IPS-20b (cell line): ENCODE results near the gene SLC22A5.

Source experiments
- H3K27ac ChIP-seq: one replicate; pipeline ENCODE4 v1.5.1; 2013; ENCODE audit warnings: low read length
- H3K27me3 ChIP-seq: 2 replicates; pipeline ENCODE4 v1.6.1; 2013; ENCODE audit warnings: mild to moderate bottlenecking, low read length, inconsistent platforms; ENCODE audit not compliant: insufficient read depth
- H3K36me3 ChIP-seq: 2 replicates; pipeline ENCODE4 v1.6.1; 2013; ENCODE audit warnings: low read depth, mild to moderate bottlenecking, inconsistent platforms, low read length, moderate library complexity; ENCODE audit not compliant: insufficient read depth
- H3K4me1 ChIP-seq: 2 replicates; pipeline ENCODE4 v1.6.1; 2013; ENCODE audit warnings: mild to moderate bottlenecking, control low read depth, inconsistent platforms, low read length, moderate library complexity; ENCODE audit not compliant: insufficient read depth
- H3K4me3 ChIP-seq: 2 replicates; pipeline ENCODE4 v1.5.1; 2013; ENCODE audit warnings: mild to moderate bottlenecking, low read length, inconsistent platforms
- H3K9ac ChIP-seq: 2 replicates; pipeline ENCODE4 v1.6.1; 2013; ENCODE audit warnings: low read depth, mild to moderate bottlenecking, inconsistent platforms, low read length, moderate library complexity
- H3K9me3 ChIP-seq: 2 replicates; pipeline ENCODE4 v1.6.1; 2013; ENCODE audit warnings: mild to moderate bottlenecking, low read depth, low read length, inconsistent platforms; ENCODE audit not compliant: insufficient read depth

The SLC22A5 gene

GRCh38 chr5:132426525-132427138 lies 57.1 kb downstream of the SLC22A5 start:
- peak overlapping the region; percentile 16; the same call in 1 of the 2 replicates for H3K9ac ChIP-seq

DNA sequence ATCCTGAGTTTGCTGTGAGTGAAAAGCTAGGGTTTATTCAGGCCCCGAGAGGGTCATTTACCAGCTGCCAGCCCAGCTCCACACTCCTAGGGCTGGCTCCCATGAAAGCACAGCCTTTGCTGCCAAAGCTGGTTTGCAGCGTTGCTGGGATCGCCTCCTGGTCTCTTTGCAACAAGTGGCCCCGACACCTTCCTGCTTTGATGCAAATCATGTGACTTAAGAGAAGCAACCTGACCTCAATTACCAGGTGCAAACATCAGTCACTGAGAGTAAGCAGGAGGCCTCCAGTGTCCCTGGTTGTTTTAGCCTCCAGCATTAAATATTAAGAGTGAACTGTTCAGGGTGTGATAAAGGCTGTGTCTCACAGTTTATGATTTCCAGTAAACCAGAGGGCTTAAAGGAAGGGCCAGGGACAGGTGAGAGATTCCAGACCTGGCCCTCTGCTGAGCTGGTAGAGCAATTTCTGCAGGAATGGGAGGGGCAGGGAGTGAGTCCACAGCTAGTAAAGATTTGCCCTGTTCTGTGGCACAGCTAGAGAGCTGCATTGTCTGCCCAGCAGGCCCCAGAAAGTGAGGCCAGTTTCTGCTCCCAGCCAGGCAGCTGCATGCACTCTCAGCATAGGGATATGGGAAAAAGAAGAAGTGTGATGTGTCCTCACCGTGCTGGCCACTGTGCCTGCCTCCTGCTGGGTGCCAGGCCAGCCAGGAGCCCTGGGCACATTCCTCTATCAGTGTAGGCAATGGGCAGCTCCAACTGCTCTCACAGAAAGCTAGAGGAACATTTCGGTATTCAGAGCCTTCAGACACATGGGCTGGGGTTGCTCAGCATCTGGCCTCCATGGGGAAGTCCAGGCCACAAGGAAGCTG lies 58.0 kb downstream of the SLC22A5 start:
- H3K9me3 ChIP-seq = no peaks in the 10 kb centered on the region
- H3K36me3 ChIP-seq = no peaks in the 10 kb centered on the region
- no peak overlapping the region for H3K4me3 ChIP-seq
- H3K27me3 ChIP-seq = no peaks in the 10 kb centered on the region
- H3K4me1 ChIP-seq = peaks cover 12% of the 10 kb centered on the region; the same call in 1 of the 2 replicates
- H3K27ac ChIP-seq = no peak overlapping the region
- H3K9ac ChIP-seq = peak overlapping the region; percentile 16; the same call in 1 of the 2 replicates

More at GRCh38 chr5:132426525-132427138, 57.1 kb downstream of the SLC22A5 start:
- Histone ChIP-seq H3K27ac (no peak overlapping the region), H3K4me3 (no peak overlapping the region), H3K36me3 (no peaks in the 10 kb centered on the region), H3K27me3 (no peaks in the 10 kb centered on the region), H3K9me3 (no peaks in the 10 kb centered on the region), H3K4me1 (peaks cover 12% of the 10 kb centered on the region; the same call in 1 of the 2 replicates)

GRCh38 chr5:132428147-132428482 lies 58.6 kb downstream of the SLC22A5 start:
- H3K9me3 ChIP-seq = no peaks in the 10 kb centered on the region
- no peaks in the 10 kb centered on the region for H3K27me3 ChIP-seq
- H3K36me3 ChIP-seq = no peaks in the 10 kb centered on the region
- peaks cover 12% of the 10 kb centered on the region; the same call in 1 of the 2 replicates for H3K4me1 ChIP-seq
- no peak overlapping the region for H3K27ac ChIP-seq
- no peak overlapping the region for H3K4me3 ChIP-seq
- no peak overlapping the region for H3K9ac ChIP-seq

GRCh38 chr5:132428484-132429462 lies 59.3 kb downstream of the SLC22A5 start:
- H3K4me1 ChIP-seq = peaks cover 12% of the 10 kb centered on the region; the same call in 1 of the 2 replicates
- no peak overlapping the region for H3K9ac ChIP-seq
- no peak overlapping the region for H3K4me3 ChIP-seq
- no peaks in the 10 kb centered on the region for H3K36me3 ChIP-seq
- no peak overlapping the region for H3K27ac ChIP-seq
- H3K9me3 ChIP-seq = no peaks in the 10 kb centered on the region
- no peaks in the 10 kb centered on the region for H3K27me3 ChIP-seq

GRCh38 chr5:132429463-132430440 lies 60.2 kb downstream of the SLC22A5 start:
- no peak overlapping the region for H3K9ac ChIP-seq
- peaks cover 16% of the 10 kb centered on the region; the same call in 1 of the 2 replicates for H3K4me1 ChIP-seq
- H3K27ac ChIP-seq = no peak overlapping the region
- H3K4me3 ChIP-seq = no peak overlapping the region
- H3K9me3 ChIP-seq = no peaks in the 10 kb centered on the region
- no peaks in the 10 kb centered on the region for H3K36me3 ChIP-seq
- H3K27me3 ChIP-seq = no peaks in the 10 kb centered on the region

DNA sequence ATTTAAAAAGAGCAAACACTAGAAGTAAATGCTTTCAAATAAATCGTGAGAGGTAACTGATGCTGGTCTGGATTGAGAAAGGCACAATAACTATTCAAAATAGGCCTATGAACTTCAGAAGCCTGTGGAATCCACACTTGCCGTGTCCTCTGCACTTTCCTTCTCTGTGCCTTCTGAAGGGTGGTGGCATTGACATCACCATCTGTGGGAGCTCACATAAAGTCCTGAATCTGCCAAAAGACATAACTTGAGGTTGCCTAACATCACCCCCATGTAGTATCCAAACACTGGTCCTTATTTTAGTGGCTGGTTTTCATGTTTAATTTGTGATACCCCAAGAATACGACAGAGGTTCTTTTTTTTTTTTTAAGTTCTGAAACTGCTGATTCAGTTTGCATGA lies 61.2 kb downstream of the SLC22A5 start:
- peaks cover 16% of the 10 kb centered on the region; the same call in 1 of the 2 replicates for H3K4me1 ChIP-seq
- no peaks in the 10 kb centered on the region for H3K9me3 ChIP-seq
- no peak overlapping the region for H3K9ac ChIP-seq
- H3K27me3 ChIP-seq = no peaks in the 10 kb centered on the region
- H3K36me3 ChIP-seq = no peaks in the 10 kb centered on the region
- no peak overlapping the region for H3K27ac ChIP-seq
- no peak overlapping the region for H3K4me3 ChIP-seq

- Histone ChIP-seq H3K4me3 (no peak overlapping the region), H3K9ac (no peak overlapping the region), H3K27ac (no peak overlapping the region), H3K9me3 (no peaks in the 10 kb centered on the region), H3K4me1 (peaks cover 16% of the 10 kb centered on the region; the same call in 1 of the 2 replicates), H3K36me3 (no peaks in the 10 kb centered on the region), H3K27me3 (no peaks in the 10 kb centered on the region)
These were observed 62.1 kb downstream of the SLC22A5 start for GRCh38 chr5:132431632-132432031.

DNA sequence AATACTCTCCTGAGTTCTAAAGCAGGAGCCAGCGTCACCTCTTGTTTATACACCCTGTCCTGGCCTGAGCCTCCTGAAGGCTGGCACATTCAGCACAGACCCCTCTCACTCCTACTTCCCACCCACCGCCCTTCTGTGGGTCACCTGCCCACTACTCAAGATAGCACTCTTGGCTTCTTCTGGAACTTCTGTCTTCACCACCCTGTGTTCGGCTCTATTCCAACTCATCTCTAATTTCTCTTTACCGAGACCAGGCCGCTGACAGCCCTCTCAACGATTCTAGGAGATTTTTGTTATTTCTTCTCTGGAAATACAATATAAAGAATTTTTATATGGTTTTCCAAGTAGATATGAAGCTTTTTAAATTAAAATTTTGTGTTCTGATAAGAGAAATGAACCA lies 63.6 kb downstream of the SLC22A5 start:
- H3K4me3 ChIP-seq = no peak overlapping the region
- H3K27ac ChIP-seq = no peak overlapping the region
- no peaks in the 10 kb centered on the region for H3K36me3 ChIP-seq
- peaks cover 14% of the 10 kb centered on the region for H3K4me1 ChIP-seq
- no peaks in the 10 kb centered on the region for H3K27me3 ChIP-seq
- no peak overlapping the region for H3K9ac ChIP-seq
- H3K9me3 ChIP-seq = no peaks in the 10 kb centered on the region

GRCh38 chr5:132434416-132435286 lies 65.1 kb downstream of the SLC22A5 start:
- H3K4me1 ChIP-seq = peaks cover 14% of the 10 kb centered on the region

GRCh38 chr5:132435447-132435846 lies 65.9 kb downstream of the SLC22A5 start:
- H3K27me3 ChIP-seq = no peaks in the 10 kb centered on the region
- H3K27ac ChIP-seq = no peak overlapping the region
- peaks cover 14% of the 10 kb centered on the region for H3K4me1 ChIP-seq

More at GRCh38 chr5:132434416-132435286, 65.1 kb downstream of the SLC22A5 start:
- H3K9ac ChIP-seq = no peak overlapping the region
- H3K9me3 ChIP-seq = no peaks in the 10 kb centered on the region
- H3K27ac ChIP-seq = no peak overlapping the region
- H3K4me3 ChIP-seq = no peak overlapping the region
- H3K36me3 ChIP-seq = no peaks in the 10 kb centered on the region
- no peaks in the 10 kb centered on the region for H3K27me3 ChIP-seq

More at GRCh38 chr5:132435447-132435846, 65.9 kb downstream of the SLC22A5 start:
- no peak overlapping the region for H3K4me3 ChIP-seq
- H3K9ac ChIP-seq = no peak overlapping the region
- H3K36me3 ChIP-seq = no peaks in the 10 kb centered on the region
- no peaks in the 10 kb centered on the region for H3K9me3 ChIP-seq
